Activated gamma-delta T cell treated with anti-CD3 and anti-CD28 coated beads, Interleukin-2, amount 50 U/mL, for 16 hours (primary cell): ENCODE data around the gene GRAMD2A.
"Not testable (repeated sequence)": the region's sequence is repeated elsewhere in the genome, so short reads cannot be mapped to it uniquely, and the experiment has no call there.

Experiments used
- DNase-seq: peaks from one replicate; pipeline ENCODE4 v3.0.0-alpha.2; 2020; ENCODE audit warnings: low read depth

GRAMD2A gene

DNA sequence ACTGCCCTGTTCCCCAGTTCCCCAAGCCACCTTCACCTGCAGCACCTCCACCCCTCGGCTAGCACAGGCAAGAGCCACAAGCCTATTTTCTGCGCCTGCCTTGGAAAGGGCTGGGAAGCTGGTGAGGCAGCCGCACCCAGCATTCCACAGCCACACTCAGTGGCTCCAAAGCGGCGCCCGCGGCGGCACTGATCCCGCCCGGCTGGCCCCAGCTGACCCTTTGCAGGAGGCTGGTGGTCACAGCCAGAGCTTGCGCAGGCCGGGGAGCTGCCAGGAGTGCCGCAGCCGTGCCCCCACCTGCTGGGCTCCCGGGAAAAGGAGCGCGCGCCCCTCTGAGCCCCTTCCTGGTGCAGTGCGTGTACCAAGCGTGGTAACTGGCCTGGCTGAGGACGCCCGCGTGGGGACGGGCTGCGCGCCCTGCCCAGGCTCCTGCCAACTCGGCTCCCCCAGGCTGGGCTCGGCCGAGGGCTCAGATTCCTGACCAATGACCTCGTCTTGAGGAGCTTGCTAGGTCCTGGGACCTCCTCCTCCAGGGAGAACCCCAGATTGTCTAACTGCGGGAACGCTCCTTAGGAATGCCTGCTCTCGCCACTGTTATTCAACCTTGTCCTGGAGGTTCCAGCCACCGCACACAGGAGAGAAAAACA lies 13.3 kb downstream of the GRAMD2A start:
- DNase-seq, result no peak

DNA sequence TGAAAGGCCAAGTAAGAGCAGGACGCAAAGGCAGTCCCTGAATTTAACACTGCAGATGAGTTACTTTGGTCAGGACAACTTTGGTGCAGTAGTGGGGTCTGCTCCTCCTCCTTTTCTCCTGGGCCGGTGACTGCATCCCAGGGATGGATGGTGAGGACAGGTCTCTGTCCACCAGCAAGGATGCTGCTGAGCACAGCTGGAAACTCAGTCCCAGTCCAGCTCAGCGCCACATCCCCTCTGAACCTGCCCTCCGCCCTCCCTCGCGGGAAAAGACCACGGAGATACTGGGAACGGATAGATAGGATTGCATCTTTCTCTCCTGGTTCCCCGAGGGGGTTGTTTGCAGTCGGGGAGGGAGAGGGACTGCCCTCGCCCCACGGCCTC lies 13.8 kb downstream of the GRAMD2A start:
- DNase-seq, result no peak

DNA sequence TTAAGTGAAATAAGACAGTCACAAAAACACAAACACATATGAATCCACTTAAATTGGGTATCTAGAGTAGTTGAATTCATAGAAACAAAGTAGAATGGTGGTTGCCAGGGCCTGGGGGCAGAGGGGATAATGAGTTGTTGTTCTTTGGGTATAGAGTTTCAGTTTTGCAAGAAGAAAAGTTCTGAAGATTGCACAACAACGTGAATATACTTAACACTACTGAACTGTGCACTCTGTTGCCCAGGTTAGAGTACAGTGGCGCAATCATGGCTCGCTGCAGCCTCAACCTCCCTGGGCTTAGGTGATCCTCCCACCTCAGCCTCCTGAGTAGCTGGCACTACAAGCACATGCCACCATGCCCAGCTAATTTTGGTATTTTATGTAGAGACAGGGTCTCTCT lies 14.9 kb downstream of the GRAMD2A start:
- DNase-seq, result no peak

DNA sequence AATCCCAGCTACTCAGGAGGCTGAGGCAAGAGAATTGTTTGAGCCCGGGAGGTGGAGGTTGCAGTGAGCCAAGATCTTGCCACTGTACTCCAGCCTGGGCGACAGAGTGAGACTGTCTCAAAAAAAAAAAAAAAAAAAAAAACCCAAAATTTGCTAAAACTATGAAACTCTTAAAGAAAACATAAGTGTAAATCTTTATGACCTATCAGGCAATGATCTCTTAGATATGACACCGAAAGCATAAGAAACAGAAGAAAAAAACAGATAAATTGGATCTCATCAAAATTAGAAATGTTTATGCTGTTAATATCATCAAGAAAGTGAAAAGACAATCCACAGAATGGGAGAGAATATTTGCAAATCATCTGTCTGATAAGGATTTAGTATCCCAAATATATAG lies 15.3 kb downstream of the GRAMD2A start:
- no peak for DNase-seq

DNA sequence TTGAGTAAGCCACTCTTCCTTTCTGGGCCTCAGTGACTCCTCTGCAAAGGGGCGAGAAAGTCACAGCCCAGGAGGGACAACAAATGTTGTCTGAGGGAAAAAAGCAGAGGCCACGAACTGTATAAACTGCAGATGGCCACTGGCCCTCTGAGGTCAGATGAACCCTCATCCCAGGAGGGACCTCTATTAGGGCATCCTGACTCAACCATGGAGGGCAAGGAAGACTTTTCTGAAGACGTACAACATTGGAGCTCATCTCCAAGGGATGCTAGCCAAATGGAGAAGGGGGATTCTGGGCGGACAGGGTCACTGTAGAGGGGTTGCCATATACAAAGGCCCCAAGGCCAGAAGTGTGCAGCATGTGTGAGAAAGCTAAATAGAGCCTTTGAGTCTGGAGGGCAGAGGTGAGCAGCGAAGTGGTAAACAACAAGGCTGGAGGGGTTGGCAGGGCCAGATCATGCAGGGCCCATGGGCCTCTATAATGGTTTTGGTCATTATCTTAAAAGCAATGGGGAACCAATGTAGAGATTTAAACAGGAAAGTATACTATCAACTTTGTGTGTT lies 16.7 kb downstream of the GRAMD2A start:
- DNase-seq, result no peak

DNA sequence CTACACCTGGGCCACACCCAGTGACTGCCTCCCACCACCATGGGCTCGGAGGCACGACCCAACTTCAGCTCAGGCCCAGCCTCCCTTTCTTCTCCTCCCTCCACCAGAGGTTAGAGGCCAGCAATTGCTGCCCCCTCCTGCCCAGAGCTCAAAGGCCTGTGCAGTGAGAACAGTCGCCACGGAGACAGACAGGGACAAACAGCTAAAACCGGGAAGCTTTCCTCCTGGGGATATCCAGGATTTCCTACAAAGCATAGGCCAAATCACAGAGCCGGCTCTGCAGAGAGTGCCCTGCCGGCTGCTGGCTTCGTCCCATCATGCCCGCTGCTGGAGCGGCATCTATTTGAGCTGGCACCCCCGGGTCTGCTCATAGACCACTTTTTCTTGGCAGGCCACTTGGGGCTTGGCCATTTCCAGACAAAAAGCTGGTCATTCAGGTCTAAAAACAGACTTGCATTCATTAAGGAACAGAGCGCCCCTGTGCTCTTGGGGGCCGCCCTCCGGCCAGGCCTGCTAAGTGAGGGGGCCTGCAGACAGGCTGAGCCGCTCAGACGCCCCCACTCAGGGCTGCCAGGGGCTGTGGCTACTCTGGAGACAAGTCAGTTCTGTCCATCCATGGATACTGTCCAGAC lies 17.5 kb downstream of the GRAMD2A start:
- DNase-seq, result no peak

DNA sequence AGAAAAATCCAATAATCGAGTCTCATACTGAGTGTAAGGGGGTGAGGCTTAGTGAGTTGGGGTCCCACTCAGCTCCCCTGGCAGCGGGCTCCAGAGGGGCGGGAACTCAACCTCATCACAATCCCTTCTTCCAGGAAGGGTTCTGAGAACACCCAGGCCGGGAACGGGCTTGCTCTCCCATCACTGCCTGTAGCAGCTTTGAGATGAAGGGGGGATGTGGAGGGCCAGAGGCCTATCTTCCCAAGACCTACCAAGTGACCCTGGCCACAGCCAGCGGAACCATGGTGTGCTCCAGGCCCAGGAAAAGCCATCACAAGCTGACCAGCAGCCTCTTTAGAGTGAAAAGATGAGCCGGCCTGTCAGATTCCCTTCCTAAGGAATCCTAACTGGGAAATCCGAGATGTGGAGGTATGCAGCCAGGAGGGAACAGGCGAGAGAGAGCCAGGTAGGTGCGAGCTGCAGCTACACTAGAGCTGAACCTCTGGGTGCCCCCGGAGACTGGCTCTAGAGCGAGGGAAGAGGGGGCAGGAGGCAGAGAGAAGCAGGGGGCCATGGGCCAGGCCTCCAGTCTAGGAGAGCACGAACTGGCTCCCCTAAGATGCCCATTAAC lies 18.5 kb downstream of the GRAMD2A start:
- no peak for DNase-seq

DNA sequence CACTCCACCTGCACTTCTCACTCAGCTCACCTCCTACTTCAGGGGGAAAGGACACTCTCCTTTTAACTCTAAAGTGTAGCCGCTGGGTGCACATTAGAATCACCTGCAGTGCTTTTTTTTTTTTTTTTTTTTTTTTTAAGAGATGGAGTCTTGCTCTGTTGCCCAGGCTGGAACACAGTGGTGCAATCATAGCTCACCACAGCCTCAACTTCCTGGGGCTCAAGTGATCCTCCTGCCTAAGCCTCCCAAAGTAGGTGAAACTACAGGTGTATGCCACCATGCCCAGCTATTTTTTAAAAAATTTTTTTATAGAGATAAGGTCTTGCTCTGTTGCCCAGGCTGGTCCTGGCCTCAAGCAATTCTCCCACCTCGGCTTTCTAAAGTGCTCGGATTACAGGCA lies 20.8 kb downstream of the GRAMD2A start:
- DNase-seq, result no peak

DNA sequence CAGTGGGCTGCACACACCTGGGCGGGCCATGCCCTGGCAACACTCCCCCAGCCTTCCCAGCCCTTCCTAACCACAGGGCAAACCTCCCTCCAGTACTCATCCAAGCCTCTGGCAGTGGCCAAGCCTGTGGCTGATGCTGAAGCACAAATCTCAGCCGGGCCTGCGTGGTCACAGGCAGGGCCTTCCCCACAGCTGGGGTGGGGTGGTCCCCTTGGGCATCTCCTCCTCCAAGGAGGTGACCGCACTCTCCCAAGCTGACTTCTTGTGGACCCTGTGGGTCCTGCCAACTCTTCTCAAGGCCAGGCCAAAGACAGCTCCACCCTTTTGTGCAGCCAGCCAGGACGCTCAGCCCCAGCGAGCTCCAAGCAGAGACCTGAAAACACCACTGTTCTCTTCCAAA lies 21.4 kb downstream of the GRAMD2A start:
- no peak for DNase-seq

DNA sequence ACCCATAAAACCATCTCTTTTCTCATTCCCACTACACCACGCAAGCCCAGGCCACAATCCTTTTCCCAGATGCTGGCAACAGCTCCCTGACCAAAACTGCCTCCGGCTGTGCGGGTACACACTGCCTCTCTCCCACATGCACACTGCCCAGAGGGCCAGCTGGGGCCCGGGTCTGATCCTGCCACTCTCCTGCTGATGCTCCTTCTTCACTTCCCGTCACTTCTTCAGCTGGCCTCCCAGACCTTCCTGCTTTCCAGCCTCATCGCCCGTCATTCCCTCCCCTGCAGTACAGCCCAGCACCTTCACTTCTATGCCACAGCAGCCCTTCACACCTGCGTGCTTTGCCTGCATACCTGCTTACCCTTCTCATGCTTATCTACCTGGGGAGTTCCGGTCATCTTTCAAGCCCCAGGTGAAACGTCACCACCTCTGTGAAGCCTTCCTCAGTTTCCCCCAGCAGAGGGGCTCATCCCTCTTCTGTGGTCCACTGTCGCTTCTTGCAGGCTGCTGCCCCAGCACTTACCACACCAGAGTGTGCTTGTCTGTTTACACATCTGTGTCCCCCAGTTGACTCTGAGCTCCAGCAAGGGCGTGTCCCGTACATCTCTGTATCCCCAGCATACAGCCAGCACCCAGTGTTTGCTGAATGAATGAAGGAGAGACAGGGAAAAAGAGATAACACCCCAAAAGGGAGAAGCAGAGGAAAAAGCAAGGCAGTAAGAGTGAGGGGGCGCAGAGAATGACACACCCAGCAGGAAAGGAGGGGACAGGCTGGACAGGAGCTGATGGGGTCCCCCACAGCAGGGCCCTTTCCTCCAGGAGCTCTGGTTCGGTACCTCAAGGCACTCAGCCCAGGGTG lies 22.2 kb downstream of the GRAMD2A start:
- DNase-seq, result no peak

DNA sequence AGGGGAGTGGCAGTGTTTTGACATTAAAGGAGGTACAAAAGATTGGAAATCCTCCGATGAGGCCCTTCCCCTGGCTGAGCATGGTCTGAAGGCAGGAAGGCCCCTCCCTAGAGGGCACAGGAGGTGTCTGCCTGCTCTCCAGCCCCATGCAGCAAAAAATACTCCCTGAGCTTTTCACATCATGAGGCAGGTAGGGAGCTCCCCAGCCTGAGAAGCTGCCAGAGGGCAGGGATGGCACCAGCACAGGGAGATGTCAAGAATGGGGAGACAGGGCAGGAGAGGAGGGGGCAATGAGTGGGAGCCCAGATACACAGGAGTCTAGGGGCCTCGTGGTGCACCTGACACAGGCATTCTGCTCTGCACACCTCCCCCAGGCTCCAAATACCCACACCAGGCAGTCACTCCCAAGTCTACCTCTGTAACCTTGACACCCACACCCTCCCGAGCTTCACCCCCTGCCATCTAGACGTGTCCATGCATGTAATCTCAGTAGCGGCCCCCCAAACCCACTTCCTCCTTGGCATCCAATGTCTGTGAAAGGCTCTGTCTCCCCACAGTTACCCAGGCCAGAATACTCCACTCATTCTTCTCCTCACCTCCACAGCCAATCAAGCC lies 22.9 kb downstream of the GRAMD2A start:
- no peak for DNase-seq

DNA sequence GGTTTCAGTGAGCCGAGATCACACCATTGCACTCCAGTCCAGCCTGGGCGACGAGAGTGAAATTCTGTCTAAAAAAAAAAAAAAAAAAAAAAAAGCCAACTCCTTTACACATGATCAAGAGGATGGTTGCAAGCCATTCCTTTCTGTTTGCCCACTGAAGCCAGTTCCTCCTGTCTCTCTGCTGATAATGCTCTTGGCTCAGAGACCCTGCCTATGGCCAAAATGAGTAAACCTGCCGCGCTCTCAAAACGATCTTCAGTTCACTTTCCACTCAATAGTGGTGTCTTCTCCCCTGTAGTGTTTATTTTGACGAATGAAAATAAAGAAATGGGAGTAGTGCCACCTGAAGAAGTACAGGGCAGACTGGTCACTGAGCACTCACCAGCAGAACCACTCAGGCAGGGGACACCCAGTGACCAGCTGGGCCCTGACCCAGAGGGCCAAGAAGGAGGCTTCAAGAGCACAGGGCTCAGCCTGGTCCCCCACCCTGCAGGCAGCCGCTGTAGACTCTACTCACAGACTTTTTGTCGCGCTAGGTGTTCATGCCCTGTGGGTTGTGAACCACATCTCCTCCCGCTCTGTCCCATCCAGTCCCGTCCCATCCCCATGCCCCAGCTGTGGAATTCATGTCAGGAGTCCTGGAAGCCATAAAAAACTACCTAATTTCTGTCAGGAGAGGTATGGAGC lies 23.6 kb downstream of the GRAMD2A start:
- no peak for DNase-seq

DNA sequence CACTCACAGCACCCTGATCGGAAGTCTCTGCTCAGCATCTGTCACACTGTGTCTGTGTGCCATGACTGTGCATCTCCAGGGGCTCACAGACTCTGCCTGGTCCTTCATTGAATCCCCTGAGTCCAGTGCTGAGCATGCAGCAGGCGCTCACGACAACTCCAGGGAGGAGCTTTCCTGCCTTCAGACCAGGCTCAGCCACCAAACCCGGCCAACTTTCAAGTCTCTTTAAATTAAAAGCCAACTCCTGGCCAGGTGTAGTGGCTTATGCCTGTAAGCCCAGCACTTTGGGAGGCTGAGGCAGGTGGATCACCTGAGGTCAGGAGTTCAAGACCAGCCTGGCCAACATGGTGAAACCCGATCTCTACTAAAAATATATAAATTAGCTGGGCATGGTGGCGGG lies 24.2 kb downstream of the GRAMD2A start:
- DNase-seq, result no peak

DNA sequence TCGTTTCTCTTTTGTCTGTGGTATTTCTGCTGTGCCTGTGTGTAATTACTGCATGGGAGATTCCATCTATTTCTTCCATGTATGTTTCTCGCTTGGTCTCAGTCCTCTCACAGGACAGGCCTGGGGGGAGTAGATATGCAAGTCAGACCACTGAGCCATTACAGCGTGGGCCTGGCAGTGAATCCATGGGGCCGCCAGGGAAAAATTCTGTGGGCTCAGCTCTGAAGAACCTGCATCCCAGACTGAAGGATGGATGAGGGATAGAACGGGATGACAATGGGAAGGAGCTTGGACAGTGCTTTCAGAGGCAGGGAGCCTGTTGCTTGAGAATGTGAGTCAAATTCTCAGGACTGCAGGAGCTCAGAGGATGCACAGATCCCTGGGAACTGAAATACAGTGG lies 24.8 kb downstream of the GRAMD2A start:
- DNase-seq, result no peak

DNA sequence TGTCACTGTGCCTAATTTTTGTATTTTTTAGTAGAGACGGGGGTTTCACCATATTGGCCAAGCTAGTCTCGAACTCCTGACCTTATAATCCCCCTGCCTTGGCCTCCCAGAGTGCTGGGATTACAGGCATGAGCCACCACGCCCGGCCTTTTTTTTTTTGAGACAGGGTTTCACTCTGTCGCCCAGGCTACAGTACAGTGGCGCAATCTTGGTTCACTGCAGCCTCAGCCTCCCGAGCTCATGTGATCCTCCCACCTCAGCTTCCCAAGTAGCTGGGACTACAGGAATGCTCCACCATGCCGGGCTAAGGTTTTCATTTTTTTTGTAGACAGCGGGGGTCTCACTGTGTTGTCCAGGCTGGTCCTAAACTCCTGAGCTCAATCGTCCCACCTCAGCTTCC lies 25.6 kb downstream of the GRAMD2A start:
- not testable (repeated sequence) for DNase-seq

DNA sequence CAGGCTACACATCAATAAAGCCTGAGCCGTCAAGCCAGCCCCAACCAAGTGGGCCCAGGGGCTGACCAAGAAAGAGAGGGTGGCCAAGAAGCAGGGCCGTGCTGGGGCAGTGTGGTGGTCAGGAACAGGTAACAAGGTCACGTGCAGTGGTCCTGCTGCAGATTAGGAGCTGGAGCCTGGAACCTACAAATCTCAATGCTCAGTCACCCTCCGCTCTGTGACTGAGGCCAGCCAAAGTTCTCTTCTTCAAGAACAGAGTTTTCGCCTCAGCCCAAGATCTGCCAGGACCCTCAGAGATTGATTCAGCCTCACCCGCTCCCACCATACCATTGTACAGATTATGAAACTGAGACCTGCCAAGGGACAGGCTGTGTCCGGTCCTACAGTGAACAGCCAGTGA lies 26.9 kb downstream of the GRAMD2A start:
- DNase-seq, result no peak

DNA sequence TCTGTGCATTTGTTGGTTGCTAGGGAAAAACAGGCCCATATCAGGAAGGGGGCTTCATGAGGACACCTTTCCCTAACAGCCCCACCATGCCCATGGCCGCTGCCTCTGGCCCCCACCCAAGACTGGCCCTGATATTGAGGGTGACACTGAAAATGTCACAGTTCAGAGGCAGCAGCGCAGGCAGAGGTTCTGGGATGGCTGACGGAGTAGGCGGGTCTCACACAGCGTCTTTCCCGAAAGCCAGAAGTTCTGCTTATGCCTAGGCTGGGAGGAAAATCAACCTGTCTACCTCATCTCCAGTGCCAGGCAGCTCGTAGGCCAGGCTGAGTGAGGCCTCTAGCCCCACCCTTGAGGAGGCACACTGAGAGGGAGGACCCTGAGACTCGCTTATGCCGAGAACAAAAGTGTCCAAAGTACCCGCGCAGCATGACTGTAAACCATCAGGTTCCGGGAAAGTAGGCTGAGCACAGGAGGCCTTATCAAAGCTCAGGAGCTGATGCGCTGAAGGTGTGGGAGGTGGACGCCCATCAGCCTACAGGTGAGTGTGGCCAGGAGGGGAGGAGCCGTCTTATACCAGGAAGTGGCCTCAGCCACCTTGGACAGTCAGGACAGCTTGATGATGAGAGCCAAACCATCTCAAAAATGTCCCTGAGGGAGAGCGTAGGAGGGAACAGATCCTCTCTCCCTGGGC lies 27.5 kb downstream of the GRAMD2A start:
- DNase-seq, result no peak

DNA sequence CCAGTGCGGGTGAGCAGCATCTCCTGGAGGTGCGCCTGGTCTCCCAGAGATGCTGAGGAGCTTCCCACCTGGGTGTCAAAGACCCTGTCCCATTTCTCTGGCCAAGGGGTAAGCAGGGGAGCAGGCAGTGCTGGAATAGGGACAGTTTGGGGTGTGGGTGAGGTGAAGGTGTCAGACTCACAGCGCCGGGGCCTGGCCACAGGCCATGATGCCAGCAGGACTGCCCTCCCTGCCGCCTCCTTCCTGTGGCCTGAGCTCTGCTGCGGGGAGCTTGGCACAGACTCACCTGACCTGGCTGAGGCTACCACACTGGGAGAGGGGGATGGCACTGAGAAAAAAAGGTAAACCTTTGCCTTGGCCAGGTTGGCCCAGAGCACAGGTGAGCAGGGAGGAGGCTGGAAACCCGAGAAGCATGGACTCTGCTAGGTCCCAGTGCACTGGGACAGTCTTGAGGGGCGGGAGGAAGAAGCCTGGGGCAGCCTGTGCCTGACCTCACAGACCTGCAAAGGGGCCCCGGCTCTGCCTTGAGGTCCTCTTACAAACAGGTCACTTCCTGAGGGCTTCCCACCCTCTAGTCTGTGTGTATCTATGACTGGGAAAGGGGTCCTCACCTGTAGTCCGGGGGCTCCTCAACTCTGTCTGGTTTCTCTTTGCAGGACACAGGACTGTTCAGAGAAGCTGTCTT lies 28.2 kb downstream of the GRAMD2A start:
- DNase-seq, result no peak

DNA sequence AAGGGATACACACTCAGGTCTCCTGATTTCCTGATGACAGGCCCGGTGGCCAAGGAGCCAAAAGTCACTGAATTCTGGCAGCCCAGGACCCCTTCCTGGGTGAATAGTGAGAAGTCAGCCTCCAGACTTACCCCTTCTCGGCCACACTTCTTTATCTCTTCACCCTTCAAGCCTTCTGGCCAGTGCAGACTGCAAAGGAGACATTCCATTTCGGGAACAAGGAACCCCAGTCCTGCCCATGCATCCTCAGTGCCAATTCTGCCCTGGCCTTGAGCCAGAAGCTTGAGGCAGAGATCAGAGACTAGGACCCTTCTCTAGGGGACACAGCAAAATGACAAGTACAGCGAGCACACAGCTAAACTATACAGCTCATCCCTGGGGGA lies 28.8 kb downstream of the GRAMD2A start:
- DNase-seq, result no peak

DNA sequence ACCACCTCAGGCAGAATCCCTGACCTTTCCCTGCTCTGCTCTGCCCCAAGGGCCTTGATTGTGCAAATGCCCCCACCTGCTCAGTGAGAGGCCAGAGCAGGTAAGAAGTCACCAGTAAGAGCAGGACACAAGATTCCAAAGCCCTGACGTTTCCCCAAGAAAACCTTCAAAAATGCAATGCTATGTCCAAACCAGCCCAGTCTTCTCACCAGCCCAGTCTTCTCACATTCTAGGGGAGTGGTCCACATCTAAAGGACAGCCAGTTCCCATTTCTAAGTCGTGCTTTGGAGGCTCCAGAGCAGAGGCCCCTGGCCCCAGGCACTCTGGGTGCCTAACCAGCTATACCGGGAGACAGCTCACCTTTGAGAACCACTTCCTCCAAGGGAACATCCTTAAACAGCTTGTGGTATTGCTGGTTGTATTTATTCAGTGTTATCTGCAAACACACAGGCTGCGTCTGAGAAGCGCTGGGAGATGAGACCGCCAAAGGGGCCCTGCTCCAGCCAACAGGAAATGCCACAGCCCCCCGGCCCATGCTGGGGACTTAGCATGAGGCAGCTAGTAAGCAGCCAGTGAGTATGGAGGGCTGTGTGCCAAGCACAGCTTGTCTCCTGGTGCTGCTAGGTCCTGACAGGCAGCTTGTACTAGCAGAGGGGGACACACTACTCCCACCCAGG lies 29.3 kb downstream of the GRAMD2A start:
- no peak for DNase-seq
